HG03045 (cell line): ENCODE results near the gene AMFR.
"Not testable (repeated sequence)": the region's sequence is repeated elsewhere in the genome, so short reads cannot be mapped to it uniquely, and the experiment has no call there.

Experiments
- ATAC-seq: cut with Tn5 transposase; IDR thresholded peaks from one replicate; pipeline ENCODE4 v1.9.1; 2021; ENCODE audit warnings: mild to moderate bottlenecking, moderate library complexity; ENCODE audit not compliant: unreplicated experiment

AMFR gene

DNA sequence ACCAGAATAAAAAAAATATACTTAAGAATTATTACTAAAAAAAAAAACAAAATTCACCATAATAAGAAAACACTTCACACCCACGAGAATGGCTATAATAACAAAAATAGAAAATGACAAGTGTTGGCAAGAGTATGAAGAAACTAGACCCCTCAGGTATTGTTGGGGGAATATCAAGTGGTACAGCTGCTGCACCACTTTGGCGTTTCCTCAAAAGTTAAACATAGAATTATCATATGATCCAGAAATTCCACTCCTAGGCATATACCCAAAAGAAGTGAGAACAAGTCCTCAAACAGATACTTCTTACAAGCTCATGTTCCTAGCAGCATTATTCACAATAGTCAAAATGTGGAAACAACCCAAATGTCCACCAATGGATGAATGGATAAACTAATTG lies 26.3 kb downstream of the AMFR start:
- ATAC-seq, result no peak

DNA sequence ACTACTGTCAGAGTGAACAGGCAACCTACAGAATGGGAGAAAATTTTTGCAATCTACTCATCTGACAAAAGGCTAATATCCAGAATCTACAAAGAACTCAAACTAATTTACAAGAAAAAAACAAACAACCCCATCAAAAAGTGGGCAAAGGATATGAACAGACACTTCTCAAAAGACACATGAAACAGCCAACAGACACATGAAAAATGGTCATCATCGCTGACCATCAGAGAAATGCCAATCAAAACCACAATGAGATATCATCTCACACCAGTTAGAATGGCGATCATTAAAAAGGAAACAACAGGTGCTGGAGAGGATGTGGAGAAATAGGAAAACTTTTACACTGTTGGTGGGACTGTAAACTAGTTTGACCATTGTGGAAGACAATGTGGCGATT lies 28.6 kb downstream of the AMFR start:
- not testable (repeated sequence) for ATAC-seq

DNA sequence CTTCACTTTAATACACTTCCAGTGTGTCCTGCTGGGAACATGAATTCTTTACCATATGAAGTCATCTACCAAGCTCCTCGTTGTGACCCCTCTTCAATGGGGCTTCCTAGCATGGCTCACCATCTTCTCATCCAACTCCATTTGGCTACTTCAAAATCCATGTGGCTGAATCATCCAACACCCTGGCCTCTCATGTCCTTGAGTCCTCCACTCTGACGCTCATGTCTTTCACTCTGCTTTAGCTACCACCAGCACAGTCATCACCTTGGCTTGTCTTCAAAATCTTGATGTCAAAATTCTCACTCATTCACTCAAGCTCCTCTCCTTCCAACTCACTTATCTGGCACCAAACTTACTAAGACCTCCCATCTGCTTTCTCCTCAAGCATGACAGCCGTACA lies 35.8 kb downstream of the AMFR start:
- ATAC-seq, result no peak

DNA sequence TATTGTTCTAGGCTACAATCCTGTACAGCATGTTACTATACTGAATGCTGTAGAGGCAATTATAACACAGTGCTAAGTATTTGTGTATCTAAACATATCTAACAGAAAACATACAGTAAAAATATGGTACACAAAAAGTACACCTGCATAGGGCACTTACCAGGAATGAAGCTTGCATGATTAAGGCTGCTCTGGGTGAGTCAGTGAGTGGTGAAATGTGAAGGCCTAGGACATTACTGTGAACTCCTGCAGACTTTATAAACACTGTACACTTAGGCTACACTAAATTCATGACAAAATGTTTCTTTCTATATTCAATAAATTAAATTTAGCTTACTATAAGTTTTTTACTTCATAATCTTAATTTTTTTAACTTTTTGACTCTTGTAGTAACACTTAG lies 37.1 kb downstream of the AMFR start:
- no peak for ATAC-seq

DNA sequence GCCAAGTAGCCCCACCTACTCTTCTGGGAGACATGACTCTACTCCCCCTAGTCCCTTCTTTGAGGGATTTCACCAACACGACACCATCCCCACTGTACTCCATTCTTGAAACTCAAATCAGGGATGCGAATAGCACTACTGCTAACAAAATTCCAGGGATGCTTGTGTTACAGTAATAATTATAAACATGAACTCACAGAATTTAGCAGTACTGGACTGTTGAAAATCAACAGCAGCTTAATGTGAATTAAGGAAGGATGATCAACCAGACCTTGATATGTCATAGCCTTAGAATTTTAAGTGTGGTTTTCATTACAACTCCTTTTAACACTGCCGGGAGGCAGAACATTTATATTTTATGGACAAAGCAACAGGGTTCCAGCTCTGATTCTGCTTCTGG lies 37.9 kb downstream of the AMFR start:
- no peak for ATAC-seq

DNA sequence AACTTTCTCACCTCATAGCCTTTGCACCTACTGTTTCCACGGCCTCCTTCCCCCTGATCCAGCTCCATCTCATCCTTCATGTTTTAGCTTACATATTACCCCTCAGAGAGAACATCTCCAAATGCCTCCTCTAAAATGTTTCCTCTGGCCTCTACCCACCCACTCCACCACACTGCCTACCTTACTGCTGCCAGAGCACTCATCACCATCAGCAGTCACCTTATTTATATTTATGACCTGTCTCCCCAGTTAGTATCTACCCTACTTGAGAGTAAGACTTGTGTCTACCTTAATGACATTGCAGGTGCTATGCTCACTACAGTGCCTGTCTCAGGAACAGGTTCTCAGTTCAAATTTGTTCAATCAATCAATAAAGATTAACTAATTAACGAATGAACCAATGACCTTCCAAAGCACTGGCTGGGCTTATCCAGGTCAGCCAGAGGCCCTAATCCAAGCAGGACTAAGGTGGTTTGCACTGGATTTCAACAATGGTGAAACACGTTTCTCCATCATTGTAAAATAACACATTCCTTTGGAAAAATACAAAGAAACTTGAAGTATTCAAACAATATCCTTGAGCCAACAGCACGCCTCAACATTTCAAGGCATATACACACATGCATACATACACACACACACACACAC lies 41.1 kb downstream of the AMFR start:
- no peak for ATAC-seq

DNA sequence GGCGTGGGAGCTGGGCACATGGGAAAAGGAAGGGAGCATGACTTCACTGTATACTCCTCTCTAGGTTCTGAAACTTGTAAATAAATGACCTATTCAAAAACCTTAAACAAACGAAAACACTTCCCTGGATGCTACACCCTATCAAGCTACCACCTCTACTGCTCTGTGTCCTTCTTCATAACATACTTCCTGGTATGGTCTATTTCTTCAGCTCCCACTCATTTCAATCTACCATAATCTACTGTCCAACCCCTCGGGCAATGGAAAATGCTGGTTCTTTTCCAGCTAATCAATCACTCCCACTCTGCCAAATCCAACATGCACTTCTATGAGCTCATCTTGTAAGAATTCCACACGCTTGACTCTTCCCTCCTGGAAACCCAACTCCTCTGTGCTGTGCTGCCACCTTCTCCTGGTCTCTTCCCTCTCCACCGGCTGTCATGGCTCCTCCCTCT lies 42.4 kb downstream of the AMFR start:
- ATAC-seq, result no peak

DNA sequence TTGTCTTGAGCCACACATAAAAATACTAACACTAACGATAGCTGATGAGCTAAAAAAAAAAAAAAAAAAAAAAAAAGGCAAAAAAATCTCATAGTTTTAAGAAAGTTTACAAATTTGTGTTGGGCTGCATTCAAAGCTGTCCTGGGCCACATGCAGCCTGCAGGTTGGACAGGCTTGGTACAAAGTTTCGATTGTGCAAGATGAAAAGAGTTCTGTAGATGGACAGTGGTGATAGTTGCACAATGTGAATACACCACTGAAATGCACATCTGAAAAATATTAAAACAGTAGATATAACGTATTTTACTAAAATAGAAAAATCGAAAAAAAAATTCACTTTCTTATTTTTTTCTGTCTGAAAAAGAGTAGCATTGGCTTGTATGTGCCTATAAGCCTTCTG lies 42.9 kb downstream of the AMFR start:
- no peak for ATAC-seq

DNA sequence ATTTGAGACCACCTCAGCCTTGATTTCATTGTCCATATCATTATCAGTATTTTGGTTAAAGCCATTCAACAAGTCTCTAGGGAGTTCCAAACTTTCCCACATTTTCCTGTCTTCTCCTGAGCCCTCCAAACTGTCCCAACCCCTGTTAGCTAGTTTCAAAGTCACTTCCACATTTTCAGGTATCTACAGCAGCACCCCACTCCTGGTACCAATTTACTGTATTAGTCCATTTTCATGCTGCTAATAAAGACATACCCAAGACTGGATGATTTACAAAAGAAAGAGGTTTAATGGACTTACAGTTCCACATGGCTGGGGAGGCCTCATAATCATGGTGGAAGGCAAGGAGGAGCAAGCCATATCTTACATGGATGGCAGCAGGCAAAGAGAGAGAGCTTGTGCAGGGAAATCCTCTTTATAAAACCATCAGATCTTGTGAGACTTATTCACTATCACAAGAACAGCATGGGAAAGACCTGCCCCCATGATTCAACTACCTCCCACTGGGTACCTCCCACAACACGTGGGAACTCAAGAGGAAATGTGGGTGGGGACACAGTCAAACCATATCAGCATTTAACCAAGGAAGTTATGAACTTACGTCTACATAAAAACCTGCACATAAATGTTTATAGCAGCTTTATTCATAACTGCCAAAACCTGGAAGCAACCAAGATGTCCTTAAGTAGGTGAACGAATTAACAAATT lies 44.4 kb downstream of the AMFR start:
- not testable (repeated sequence) for ATAC-seq

DNA sequence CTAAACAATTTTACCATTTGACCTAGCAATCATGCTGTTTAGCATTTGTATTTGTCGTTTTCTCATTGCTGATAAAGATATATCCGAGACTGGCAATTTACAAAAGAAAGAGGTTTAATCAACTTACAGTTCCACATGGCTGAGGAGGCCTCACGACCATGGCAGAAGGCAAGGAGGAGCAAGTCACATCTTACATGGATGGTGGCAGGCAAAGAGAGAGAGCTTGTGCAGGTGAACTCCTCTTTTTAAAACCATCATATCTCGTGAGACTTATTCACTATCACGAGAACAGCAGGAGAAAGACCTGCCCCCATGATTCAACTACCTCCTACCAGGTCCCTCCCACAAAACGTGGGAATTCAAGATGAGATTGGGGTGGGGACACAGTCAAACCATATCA lies 46.3 kb downstream of the AMFR start:
- ATAC-seq, result not testable (repeated sequence)

DNA sequence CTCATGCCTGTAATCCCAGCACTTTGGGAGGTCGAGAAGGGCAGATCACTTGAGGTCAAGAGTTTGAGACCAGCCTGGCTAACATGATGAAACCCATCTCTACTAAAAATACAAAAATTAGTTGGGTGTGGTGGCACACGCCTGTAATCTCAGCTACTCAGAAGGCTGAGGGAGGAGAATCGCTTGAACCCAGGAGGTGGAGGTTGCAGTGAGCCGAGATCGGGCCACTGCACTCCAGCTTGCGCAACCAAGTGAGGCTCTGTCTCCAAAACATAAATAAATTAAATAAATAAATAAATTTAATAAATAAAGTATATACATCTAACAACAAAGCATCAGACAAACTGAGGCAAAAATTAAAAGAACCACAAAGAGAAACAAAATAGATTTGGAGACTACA lies 49.6 kb downstream of the AMFR start:
- ATAC-seq, result not testable (repeated sequence)

DNA sequence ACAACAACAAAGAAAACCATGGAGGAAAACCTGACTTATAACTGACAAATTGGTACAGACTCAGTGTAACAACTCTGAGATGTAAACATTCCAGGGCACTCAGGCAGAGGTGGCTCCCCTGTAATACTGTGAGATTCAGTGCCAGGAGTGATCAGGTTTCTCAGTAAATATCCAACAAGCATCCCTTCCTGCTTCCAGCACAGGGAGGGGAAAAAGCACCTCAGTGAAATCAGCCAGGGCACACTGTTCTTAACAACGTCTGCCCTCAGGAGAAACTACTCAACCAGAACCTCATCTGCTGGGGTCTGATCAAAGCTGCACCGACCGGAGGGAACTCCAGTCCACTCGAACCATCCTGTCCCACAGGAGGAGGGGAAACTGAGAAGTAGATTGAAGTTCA lies 52.3 kb downstream of the AMFR start:
- no peak for ATAC-seq

DNA sequence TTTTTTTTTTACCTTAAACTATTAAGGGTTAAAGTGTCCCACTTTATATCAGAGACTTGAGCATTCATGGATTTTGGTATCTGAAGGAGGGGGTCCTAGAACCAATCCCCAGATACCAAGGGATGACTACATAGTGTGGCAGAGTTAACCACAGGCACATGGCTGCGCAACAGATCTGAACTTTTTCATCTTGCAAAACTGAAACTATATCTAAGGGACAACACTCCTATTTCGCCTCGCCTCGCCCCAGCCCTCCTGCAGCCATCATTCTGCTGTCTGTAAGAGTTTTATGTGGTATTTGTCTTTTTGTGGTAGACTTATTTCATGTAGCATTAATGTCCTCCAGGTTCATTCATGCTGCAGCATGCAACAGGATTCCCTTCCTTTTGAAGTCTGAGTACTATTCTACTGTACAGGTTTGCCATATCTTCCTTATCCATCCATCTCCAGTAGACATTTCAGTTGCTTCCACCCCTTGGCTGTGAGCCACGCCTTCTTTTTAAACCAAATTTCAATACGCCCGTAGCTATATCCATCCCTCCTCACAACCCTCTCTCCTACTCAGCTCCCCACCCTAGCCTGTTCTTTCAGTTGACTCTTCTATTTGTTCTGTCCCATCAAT lies 53.2 kb downstream of the AMFR start:
- no peak for ATAC-seq

DNA sequence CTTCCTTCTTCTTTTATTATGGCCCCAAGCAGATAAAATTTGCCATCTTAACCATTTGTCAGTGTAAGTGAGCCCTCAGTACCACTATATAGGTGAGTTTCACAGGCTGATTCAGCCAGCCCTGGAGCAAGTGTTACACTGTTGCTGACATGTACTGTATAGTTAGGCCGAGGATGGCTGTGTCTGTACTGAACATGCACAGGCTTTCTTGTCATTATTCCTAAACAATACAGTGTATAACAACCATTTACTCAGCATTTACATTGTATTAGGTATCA lies 53.7 kb downstream of the AMFR start:
- ATAC-seq, result no peak

DNA sequence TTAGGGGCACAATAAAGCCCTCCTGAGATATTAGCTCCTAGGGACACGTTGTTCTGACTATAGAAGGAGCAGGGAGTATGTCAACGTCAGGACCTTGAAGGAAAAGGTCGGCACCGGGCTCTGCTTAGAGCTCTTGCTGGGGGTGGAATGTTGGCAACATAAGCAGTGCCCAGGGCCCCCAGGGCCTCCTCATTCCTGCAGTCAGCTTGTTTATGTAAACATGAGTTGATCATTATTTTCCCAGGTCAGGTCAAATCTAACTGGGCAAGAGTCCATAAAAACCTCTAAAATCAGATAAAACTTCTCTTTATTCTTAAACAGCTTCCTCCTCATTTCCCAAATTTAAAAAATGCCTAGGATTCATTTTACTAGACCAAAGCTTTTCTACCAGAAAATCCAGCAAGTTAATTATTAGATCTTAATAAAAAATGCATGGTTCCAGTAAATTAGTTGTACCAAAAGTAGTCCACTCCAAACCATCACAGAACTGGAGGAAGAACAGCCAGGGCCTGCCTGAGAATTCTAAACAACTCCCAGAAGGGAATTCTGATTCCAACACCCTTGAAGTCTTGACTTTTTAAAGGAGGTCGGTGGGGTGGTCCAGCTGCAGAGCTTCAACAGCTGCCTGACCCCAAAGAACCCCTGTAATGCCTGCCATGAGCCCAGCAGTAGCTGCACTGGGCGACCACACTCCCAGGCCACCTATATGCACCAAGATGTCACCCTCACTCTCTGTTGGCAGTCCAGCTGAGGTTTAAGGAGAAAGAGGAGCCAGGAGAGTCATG lies 54.3 kb downstream of the AMFR start:
- ATAC-seq, result no peak

DNA sequence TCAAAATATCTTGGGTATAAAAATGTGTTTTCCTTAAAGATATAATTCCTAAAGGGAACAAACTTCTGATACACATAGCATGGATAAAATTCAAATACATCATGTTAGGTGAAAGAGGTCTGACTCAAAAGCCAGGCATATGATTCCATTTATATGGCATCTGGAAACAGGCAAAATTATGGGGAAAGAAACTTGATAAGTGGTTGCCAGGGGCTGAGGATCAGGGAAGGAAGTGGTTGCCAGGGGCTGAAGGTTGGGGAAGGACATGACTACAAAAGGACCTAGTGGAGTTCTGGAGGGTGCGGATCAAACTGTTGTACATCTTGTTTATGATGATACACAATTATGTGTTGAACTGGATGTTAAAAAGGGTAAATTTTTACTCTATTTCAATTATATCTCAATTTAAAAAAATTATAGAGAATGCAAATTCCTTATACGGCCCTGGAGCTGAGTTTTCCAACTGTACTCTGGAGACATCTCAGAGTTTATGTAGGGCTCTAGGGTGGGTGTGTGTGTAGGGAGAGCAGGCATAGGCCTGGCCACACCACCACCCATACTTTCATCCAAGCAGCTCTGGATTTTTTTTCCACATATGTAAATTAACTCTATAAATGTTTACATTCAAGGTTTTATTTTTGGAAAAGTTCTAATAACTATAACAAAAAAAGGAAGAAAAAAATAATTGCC lies 55.0 kb downstream of the AMFR start:
- ATAC-seq, result no peak

DNA sequence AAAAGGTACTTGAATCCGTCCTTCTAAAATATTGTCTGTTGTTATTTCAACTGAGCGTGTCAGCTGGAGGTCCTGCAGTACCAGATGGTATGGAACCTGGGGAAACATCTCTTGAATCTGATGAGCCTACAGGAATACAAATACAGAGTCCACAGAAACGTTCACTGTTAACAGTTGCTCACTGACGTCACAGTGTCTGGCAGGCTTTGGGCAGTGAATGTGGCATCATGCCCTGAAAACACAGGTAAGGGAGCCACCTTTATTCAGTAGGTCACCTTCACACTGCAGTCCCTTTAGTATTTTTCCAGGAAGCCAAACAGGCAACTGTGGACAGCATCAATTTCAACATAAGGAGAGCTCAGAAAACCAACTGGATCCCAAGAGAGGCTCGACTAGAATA lies 56.1 kb downstream of the AMFR start:
- ATAC-seq, result no peak

DNA sequence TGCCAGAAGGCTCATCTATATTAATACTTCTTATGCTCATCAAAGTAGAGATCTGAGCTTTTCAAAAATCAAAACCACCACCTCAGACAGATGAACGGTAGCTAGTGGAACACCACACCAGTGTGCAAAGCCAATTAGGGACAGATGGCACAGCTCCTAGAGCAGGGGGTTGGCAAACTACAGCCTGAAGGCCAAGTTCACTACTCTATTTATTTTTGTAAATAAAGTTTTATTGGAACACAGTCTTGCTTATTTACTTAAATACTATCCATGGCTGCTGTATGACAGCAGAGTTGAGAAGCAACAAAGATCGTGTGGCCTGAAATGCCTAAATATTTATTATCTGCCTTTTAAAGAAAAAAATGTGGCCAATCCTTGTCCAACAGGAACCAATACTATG lies 56.8 kb downstream of the AMFR start:
- ATAC-seq, result no peak

DNA sequence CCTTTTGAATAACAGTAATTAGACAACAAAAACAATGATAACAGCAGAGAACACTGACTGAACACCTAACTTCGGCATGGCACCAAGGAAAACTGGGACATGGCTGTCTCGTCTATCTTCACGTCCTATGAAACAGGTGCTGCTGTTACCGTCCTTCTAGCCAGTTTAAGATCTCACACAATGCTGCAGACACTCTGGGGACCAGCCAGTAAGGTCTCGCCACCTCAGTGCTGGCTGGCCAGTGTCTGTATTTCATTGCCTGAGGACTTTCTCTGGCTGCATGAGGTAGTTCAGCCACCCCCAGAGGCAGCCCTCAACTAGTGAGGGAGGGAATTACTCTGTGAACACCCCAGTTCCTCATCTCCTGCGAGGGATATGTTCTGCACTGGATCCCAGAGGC lies 57.6 kb downstream of the AMFR start:
- ATAC-seq, result no peak

DNA sequence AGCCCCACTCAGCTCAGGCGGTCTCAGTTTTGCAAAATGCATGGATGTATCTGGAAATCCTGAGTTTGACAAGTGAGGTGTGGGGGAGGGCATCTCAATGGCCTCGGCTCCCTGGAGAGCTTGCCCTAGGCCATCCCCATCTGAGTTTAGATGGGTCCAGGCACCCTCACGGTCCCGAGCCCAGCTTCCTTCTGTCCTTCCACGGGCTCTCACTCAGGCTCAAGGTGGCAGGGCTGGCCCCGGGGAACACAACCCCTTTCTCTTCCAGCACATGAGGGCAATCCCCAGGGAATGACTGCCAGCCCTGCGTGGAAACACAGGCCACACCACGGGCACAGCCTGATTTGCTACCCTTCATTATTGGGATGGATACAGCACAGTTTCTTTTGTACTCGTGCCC lies 58.4 kb downstream of the AMFR start:
- ATAC-seq, result no peak

DNA sequence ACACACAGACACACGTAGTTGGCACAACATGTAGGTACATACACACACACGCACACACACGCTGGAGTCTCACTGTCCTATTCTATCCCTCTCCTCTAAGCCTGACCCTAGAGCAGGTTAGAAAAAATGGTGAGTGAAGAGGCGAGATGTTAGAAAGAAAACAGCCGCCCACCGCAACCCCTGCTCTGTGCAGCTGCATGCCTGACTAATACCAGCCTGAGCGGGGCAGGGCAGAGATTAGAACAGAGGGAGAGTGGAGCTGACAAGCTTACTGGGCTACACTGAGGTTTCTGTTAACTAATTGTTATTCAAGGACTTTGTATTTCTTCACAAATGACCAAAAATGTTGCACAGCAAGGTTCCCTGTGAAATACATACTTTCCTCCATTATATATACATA lies 59.8 kb downstream of the AMFR start:
- ATAC-seq, result no peak
